ENCODE results near the gene IP6K1. TPM values are rescaled to one million over a fixed set of nuclear protein-coding genes. Genes with fewer than 3 reads are reported as not detected.
"Not testable (repeated sequence)": the region's sequence is repeated elsewhere in the genome, so short reads cannot be mapped to it uniquely, and the experiment has no call there.

IP6K1 gene
- total RNA-seq, 1 donor from 2014 or later, result 32.0 TPM

DNA sequence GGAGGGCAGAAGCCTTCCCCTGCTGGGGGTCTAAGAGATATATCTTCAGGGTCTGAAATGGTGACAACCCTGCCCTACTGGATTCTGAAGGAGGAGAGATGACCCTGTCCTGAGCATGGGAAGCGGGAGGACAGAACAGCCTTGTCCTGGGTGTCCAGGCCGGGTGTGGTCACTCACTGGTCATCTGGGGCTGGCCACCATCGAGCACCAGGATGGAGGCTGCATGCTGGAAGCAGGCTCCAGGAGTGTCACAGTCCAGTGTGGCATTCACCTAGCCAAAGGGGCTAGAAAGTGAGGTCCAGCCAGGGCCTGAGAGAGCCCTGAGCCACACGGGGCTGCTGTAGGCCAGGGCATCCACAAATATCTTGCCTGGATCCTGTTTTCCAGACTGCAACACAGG, 8.1 kb upstream of the IP6K1 start:
- no peak for DNase-seq (ENCODE audit: low spot score)

DNA sequence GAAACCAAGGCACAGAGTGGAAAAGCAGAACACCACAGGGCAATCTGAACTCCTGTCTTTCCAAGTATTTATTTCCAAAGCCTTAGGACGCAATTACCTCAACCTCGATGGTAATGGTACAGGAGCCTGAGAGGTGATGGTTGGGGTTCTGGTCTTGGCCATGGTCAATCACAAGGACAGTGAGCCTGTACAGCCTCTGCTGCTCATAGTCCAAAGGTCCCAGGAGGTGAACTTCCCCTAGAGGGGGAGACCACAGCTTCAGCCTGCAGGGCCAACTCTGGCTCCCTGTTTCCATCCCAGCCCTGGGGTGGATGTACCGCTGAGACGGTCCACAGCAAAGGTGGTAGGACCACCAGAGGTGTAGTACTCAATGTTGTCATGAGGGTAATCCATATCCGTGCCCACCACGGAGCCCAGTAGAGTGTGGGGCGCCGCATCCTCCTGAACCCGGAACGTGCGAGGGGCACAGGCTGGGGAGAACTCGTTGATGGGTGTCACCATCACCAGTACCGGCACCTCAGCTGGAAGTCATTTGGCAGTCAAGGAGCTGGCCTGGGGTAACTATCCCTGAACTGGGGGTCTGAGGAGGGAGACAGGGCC, 7.2 kb upstream of the IP6K1 start:
- DNase-seq (ENCODE audit: low spot score), result no peak

DNA sequence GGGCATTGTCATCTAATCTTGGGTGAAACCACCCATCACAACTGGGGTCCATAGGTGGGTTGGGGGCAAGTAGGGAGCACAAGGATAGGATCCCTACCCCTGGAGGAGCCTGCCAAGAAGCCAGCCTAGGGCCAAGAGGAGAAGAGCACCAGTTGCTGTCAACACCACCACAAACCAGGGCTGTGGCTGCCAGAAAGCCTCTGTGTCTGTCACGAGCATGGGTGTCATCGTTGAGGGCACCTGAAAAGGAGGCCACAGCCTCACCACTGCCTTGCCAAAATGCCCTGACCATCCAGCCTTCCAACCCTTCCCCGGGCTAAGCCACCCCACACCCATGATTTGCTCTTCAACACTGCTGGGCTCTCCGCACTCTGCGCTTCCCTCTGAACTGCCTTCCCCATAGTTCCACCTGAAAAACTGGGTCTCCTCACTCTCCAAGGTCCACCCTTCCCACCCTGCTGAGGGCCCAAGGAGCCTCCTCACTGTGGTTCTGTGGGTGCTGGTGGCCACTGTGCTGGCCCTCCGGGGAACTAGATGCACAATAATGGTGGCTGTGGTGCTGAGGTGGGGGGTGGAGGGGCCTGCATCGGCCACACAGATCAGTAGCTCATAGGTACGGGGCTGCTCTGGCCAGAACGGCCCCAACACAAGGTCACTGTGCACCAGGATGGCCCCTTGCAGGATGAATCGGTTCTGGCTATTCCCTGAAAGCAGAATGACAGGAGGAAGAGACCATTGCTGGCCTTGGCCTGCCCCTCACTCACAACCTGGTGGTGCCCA, 6.2 kb upstream of the IP6K1 start:
- no peak for DNase-seq (ENCODE audit: low spot score)

DNA sequence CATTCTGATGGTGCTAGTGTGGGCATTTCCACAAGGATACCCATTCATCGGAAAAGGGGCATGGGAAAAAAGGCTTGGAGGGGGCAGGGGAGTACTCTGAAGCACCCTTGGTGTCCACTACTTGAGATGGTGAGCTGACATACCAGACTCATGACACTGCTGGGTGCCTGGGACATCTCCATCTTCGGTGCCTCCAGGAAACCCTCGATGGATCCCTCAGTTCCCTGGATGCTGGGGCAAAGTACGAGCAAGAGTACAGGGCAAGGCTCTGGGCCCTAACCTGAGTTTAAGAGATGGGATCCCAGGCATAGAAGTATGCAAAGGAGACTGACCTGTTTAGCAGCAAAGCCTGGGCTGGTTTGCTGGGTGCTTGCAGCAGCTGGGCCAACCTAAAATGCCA, 5.2 kb upstream of the IP6K1 start:
- DNase-seq (ENCODE audit: low spot score), result no peak

DNA sequence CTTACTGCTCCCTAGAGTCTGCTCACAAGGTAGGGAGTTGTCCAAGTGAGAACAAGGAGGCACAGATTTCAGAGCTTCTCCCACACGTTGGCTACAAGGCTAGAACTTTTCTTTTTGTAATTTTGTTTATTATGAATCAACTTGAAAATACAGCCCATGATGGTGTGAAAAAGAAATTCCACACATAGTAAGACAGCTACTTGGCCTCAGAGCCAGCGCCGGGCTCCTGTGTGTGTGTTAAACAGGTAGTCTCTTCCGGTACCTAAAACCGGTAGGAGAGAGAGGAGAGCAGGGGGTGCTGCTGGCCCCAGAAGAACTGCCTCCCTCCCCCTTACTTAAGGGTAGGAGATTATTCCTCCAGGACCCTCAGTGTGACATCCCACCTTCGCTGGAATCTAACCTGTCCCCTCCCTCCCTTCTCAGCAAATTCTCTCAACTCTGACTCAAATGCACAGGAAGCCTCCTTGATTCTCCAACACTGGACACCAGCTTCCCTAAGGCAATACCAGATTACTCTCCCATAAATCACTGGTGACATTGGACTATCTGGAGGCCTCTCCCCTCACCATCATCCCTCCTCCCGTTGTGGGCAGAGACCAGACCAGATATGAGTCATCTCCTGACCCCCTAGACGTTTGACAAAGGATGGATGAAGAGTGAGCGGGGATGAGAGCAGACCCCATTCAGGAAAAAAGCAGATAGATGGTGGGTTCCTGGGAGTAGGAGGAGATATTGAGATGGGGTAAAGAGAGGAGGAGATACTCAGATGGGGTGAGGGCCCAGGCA, 4.5 kb upstream of the IP6K1 start:
- no peak for DNase-seq (ENCODE audit: low spot score)

DNA sequence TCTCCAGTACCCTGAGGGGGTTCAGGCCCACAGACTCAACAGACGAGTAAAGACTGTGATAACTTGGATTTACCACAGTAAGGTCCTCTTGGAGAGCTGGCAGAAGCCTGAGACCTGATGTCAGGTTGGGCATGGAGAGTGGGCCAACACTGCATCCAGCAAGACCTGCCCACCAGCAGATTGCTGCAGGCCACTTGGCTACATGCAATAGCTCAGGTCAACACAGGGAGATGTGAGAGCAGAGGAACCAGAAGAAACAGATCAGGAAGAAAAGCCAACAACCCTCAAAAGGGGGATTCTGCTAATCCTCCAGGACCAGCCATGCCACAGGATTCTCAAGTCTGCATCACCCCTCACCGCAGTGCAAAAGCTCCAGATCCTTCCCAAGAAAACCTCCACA, 1.7 kb upstream of the IP6K1 start:
- no peak for DNase-seq (ENCODE audit: low spot score)

DNA sequence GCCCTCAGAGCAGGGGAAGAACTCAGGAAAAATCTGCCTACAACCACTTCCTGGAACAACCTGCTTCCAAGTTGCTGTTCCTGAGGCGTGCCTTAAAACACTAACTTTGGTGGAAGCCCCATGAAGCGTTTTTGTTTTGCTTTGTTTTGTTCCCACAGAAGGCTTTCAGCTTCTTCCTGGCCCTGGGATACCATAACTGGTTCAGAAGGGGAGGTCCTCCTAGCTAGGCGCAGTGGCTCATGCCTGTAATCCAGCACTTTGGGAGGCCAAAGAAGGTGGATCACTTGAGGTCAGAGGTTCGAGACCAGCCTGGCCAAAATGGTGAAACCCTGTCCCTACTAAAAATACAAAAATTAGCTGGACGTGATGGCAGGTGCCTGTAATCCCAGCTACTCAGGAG, 1.2 kb upstream of the IP6K1 start:
- DNase-seq (ENCODE audit: low spot score), result no peak

DNA sequence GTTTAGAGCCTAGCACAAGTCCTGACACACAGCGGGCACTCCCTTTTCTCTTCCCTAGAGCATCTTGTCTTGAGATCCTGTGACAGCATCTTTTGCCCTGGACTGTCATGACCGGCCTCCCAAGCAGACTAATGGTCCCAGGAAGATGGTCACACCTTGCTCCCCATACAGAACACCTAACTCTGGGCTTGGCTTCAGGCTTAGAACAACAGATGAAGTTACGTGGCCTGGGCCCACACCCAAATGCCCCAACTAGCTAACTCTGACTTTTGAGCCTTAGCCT, 781 bp upstream of the IP6K1 start:
- DNase-seq (ENCODE audit: low spot score), result no peak

DNA sequence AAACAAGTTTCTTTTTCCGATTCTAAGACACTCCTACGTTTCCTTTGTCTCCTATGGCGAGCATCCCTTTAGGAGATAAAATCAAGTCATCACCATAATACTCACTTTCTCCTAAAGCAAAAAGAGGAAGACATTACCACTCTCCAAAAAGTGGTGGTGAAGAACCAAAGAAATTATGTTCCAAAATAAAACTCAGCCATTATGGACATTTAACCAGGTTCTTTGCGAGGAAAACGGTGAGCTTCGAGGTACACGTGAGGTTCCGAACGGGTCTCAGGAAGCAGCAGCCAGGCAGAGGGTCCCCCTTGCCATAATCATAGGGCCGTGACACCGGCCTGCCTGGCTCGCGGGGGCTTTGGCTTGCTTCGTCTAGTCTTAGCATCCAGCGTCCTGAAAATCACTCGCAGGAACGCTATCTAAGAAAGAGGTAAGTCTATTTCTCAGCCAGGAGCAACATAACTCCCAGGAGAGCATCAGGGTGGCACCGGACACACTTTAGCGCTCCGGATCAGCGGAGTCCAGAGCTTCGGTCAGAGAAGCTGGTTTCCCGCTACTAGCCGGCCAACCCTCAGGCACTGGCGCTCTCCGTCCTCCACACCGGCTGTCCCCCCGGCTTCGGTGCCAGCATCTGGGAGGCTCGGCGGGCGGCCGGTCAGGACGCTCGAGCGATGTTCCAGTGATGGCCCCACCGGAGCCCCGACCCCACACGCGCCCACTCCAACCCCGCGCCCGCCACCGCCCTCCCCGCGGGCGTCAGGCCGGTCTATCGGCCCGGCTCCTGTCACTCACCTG, 581 bp downstream of the IP6K1 start:
- no peak for DNase-seq (ENCODE audit: low spot score)

DNA sequence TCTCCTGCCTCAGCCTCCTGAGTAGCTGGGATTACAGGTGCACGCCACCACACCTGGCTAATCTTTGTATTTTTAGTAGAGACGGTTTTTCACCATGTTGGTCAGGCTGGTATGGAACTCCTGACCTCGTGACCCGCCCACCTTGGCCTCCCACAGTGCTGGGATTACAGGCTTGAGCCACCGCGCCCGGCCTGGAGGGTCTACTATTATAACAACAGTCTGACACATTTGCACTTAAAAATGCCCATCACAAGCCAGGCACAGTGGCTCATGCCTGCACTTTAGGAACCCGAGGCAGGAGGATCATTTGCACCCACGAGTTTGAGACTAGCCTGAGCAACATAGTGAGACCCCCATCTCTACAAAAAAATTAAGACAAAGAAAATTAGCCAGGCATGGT, 4.1 kb downstream of the IP6K1 start:
- not testable (repeated sequence) for DNase-seq (ENCODE audit: low spot score)

DNA sequence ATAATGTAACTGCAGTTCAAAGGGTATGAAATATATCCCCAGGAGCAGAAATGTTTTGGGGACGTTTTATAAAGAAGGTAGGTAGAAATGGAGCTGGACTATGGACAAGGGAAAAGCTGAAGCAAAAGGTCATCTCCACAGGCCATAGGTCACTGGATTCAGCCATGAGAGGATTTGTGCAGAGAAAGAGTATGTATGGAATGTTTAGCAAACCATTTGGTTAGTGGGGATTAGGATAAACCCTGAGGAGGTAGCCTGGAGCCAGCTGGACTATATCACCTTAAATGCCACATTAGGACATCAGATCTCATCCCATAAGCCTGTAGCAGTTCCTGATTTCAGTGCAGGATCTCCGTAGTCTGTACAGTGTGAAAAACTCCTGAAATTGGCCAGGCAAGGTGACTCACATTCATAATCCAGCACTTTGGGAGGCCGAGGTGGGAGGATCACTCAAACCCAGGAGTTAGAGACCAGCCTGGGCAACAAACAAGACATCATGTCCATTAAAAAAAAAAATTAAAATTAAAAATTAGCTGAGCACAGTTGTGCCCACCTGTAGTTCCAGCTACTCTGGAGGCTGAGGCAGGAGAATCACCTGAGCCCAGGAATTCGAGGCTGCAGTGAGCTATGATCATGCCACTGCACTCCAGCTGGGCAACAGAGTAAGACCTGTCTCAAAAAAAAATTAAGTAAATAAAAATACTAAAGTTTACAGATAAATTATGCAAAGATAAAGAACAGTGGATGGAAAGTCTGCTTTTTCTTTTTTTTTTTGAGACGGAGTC, 4.7 kb downstream of the IP6K1 start:
- no peak for DNase-seq (ENCODE audit: low spot score)

DNA sequence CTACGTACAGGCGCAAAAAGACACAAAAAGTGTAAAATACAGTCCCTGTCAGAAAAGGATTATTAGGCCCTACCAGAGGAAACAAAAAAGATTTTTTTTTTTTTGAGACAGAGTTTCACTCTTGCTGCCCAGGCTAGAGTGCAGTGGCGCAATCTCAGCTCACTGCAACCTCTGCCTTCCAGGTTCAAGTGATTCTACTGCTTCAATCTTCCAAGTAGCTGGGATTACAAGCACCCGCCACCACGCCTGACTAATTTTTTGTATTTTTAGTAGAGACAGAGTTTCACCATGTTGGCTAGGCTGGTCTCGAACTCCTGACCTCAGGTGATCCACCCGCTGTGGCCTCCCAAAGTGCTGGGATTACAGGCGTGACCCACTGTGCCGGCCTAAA, 5.4 kb downstream of the IP6K1 start:
- DNase-seq (ENCODE audit: low spot score), result not testable (repeated sequence)

DNA sequence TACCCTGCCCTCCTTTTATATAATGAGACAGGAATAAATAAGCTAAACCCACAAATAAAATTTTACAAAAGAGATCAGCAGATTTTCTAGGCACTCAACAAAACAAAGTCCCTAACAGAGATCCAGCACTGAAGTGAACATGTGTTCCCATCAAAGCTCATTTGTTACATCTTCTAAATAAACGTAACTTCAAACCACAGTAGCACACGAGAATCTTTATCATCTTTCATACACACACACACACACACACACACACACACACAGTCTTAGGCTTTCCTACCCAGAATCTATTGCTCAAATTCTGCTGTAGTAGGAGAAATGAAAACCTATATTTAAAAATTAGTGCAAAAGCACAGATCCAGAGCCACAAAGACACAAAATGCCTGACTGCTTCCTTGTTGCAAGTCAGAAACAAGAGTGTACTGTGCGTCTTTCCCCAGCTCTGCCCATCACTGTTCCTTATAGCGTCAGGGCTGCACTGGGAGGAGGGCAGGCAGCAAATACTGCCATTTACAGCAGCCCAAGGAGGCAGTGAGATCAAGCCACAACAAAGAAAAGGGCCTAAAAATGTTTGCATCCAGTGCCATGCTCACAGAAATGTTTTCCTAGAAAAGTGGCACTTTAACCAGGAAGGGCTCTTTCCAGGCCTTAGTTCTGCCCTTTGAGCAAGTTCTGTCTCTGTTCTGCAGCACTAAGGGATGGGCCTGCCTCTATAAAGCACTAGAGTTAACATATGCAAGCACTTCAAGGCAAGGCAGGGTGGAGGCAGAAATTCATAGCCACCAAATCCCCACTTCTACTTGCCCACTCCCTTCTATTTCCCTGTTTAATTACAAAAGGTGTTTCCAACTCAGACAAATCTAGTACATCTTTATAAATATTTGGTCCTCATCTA, 6.0 kb downstream of the IP6K1 start:
- DNase-seq (ENCODE audit: low spot score), result no peak

DNA sequence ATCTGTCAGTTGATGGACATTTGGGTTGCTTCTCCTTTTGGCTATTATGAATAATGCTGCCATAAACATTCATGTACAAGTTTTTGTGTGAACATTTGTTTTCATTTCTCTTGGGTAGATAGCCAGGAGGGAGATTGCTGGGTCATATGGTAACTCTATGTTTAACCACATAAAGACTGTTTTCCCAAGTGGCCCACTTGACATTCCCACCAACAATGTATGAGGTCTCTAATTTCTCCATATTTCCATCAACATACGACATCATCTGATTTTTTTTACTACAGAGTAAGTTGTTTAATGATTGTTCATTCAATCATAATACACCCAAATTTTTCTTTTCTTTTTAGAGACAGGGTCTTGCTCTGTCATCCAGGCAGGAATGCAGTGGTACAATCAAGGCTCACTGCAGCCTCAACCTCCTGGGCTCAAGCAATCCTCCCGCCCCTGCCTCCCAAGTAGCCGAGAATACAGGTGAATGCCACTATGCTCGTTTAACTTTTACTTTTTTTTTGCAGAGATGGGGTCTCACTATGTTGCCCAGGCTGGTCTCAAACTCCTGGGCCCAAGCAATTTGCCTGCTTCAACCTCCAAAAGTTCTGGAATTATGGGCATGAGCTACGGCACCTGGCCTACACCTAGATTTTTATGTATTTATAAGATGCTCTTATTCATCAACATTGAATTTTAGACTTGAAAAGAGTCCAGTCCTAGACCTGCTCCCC, 6.8 kb downstream of the IP6K1 start:
- DNase-seq (ENCODE audit: low spot score), result no peak

DNA sequence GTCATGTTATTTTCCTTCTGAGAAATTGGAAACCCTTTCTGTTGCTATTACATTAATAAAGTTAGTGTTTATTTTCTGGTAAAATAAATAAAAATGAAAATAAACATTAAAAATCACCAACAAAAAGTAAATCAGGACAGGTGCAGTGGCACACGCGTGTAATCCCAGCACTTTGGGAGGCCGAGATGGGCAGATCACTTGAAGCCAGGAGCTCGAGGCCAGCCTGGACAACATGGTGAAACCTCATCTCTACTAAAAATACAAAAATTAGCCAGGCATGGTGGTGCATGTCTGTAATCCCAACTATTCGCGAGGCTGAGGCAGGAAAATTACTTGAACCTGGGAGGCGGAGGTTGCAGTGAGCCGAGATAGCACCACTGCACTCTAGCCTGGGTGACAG, 10.2 kb downstream of the IP6K1 start:
- DNase-seq (ENCODE audit: low spot score), result not testable (repeated sequence)

DNA sequence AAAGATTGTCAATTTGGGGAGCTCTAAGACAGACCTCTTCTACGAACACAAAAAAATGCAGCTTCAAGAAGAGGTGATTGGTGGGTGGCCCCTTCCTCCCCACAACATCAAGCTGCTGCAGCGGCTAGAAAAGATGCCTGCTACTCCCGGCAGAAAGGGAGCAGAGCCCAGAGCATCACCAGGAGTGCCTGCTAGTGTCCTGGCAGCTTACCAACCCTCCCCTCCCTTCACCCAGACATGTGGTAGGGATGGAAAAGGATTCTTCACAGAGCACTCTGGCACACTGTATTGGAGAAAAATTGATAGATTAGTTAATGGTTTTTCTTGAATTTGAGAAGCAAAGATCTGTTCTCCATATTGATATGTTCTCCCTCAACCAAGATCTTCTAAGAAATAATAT, 10.8 kb downstream of the IP6K1 start:
- DNase-seq (ENCODE audit: low spot score), result no peak

DNA sequence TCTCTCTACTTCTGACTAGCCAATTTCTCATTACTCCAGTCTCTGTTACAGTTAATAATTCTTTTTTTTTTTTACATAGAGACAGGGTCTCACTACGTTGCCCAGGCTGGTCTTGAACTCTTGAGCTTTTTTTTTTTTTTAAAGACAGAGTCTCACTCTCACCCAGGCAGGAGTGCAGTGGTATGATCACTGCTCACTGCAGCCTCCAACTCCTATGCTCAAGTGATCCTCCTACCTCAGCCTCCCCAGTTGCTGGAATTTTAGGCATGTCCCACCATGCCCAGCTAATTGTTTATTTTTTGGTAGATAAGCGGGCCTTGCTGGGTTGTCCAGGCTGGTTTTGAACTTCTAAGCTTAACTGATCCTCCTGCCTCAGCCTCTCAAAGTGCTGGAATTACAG, 13.6 kb downstream of the IP6K1 start:
- no peak for DNase-seq (ENCODE audit: low spot score)

DNA sequence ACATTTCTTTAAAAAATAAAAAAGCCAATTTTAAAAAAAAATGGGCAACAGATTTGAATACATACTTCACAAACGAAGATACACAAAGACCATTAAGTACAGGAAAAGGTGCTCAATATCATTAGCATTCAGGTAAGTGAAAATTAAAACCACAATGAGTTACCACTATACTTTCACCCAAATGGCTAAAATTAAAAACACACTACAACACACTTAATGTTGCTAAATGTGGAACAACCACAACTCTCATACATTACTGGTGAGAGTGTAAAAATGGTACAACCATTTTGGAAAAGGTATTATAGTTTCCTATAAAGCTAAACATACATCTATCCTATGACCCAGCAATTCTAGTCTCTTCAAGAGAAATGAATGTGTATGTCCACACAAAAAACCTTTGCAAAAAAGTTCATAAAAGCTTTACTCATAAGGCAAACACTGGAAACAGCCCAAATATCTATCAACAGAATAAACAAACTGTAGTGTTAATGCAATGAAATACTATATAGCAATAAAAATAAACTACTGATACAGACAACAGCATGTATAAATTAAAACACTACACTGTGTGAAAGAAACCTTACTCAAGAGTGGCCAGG, 14.9 kb downstream of the IP6K1 start:
- DNase-seq (ENCODE audit: low spot score), result no peak

DNA sequence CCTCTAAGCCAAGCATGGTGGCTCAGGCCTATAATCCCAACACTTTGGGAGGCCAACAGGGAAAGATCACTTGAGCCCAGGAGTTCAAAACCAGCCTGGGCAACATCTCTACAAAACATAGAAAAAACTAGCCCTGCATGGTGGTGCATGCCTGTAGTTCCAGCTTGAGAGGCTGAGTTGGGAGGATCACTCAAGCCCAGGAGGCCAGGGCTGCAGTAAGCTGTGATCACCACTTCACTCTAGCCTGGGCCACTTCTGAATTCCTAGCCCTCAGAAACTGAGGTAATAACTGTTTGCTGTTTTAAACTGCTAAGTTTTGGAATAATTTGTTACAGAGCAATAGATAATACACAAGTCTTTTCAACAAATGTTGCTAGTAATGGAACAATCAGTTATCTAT, 16.4 kb downstream of the IP6K1 start:
- DNase-seq (ENCODE audit: low spot score), result no peak

Measured in ureter (tissue), 1 donor.